ENCODE measurements around the gene JADE2.

- no peak for TF ChIP-seq LEF1 (IDR thresholded peaks at IDR 0.05; ENCODE audit: borderline replicate concordance)
- no peak for TF ChIP-seq SUZ12 (IDR thresholded peaks at IDR 0.05)
- TF ChIP-seq BHLHE40 (IDR thresholded peaks at IDR 0.05; ENCODE audit: borderline replicate concordance) = no peak
- no peak for TF ChIP-seq FOXK2 (IDR thresholded peaks at IDR 0.05)
- TF ChIP-seq HDGF (IDR thresholded peaks at IDR 0.05; ENCODE audit: borderline replicate concordance) = no peak
These were observed 44.4 kb downstream of the JADE2 start for GRCh38 chr5:134569758-134570364.

Data from HEK293T (cell line).